ENCODE data around the gene DCAF7.

DCAF7 gene

DNA sequence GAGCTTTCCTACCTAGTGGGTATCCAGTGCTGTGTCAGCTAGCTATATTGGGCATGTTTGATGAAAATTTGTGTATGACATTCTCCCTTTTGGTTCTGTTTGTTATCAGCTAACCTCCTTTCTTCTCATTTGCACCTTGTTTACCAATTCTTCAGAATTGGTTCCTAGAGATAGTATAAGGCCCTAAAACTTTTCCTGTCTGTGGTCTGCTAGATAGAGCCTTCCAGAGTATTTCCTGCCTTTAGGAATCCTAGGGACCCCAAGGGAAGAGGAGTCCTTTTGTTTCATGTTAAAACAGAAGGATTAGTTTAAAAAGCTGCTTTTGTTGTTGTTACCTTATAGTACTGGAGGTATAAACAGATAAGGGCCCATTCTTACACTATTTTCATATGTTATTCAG, 83.5 kb downstream of the DCAF7 start:
- peaks cover 31% of the 10 kb centered on the region for H3K4me1 ChIP-seq (ENCODE audit: insufficient read depth, low read length)
- 0 out of 2 replicates have a peak, but pooled peaks cover 3% of the 10 kb centered on the region for H3K36me3 ChIP-seq (ENCODE audit: insufficient read depth, low read length)
- H3K9me3 ChIP-seq (ENCODE audit: control insufficient read depth, insufficient read depth, low read length) = no peaks in the 10 kb centered on the region
- no peak overlapping the region for H3K9ac ChIP-seq (ENCODE audit: low read depth, low read length)

DNA sequence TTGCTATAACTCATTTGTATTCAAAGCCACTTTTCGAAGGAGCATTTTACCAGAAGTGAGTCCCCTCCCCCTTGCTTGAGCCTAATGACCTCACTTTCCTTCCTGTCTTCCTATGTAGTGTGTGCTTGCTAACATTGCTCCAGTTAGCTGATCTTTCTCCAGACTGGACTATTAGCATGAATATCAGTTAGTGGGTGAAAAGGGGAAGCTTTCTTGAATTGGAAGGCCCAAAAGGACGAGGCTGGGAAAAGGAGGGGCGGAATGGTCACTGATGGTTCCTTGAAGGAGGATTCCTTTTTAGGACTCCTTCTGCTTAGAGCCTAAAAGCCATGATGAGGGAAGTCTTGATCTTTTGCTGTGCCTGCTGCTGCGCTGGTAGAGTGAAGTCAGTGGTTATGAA, 83.9 kb downstream of the DCAF7 start:
- 0 out of 2 replicates have a peak, but pooled peaks cover 3% of the 10 kb centered on the region for H3K36me3 ChIP-seq (ENCODE audit: insufficient read depth, low read length)
- H3K9ac ChIP-seq (ENCODE audit: low read depth, low read length) = no peak overlapping the region; the same call in 1 of the 2 replicates
- H3K4me1 ChIP-seq (ENCODE audit: insufficient read depth, low read length) = peaks cover 34% of the 10 kb centered on the region
- H3K9me3 ChIP-seq (ENCODE audit: control insufficient read depth, insufficient read depth, low read length) = no peaks in the 10 kb centered on the region

DNA sequence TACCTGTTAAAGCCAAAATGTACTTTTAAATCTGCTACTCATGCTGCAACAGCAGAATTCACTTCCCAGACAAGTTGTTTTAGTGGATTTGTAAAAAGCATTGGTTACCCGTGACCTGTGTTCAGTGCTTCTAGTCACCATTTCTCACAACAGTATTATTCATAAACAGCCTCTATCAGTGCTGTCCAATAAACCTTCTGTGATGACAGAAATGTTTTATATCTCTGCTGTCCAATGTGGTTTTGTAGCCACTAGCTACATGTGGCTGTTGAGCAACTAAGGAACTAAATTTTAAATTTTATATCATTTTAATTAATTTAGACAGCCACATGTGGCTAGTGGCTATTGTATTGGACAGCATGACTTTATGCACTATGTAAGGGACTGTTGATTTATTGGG, 84.5 kb downstream of the DCAF7 start:
- H3K9me3 ChIP-seq (ENCODE audit: control insufficient read depth, insufficient read depth, low read length) = no peaks in the 10 kb centered on the region
- 0 out of 2 replicates have a peak, but pooled peaks cover 3% of the 10 kb centered on the region for H3K36me3 ChIP-seq (ENCODE audit: insufficient read depth, low read length)
- no peak overlapping the region for H3K9ac ChIP-seq (ENCODE audit: low read depth, low read length)
- peaks cover 35% of the 10 kb centered on the region for H3K4me1 ChIP-seq (ENCODE audit: insufficient read depth, low read length)

DNA sequence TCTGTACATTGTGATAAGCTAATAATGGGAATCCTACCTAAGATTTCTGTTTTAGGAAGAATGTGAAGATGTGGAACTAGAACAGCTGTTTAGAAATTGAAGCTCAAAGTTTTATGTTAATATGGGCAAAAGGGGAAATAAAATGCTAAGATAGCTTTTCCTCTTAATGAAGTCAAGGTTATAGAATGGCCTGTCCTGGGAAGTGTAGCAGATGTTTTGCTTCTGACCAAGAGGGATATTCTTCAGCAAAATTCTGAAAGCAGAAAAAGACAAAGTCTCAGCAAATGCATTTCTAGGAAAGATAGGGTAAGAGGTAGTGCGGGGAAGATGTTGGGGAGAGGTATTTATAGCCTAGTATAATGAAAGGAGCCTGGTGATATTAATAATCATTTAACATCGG, 85.0 kb downstream of the DCAF7 start:
- 0 out of 2 replicates have a peak, but pooled peaks cover 3% of the 10 kb centered on the region for H3K36me3 ChIP-seq (ENCODE audit: insufficient read depth, low read length)
- H3K9me3 ChIP-seq (ENCODE audit: control insufficient read depth, insufficient read depth, low read length) = no peaks in the 10 kb centered on the region
- H3K9ac ChIP-seq (ENCODE audit: low read depth, low read length) = no peak overlapping the region
- peaks cover 35% of the 10 kb centered on the region for H3K4me1 ChIP-seq (ENCODE audit: insufficient read depth, low read length)

DNA sequence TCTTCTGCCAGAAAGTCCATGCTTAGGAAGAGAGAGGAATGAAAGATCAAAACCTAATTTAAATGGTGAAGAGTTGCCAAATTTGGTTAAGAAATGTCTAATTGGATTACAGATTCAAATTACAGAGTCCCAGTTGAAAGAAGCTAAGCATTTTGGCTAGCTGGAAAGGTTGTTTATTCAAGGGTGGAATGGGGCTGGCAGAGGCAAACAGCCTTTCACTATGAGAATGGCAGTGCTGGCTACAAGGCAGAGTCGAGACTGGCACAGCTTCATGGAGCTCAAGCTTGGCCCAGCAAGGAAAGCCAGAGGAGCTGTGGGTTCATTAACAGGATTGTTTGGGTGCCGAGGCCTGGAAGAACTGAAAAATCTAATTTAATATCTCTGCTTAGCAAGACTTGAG, 85.5 kb downstream of the DCAF7 start:
- peaks cover 35% of the 10 kb centered on the region for H3K4me1 ChIP-seq (ENCODE audit: insufficient read depth, low read length)
- 0 out of 2 replicates have a peak, but pooled peaks cover 3% of the 10 kb centered on the region for H3K36me3 ChIP-seq (ENCODE audit: insufficient read depth, low read length)
- H3K9ac ChIP-seq (ENCODE audit: low read depth, low read length) = no peak overlapping the region
- no peaks in the 10 kb centered on the region for H3K9me3 ChIP-seq (ENCODE audit: control insufficient read depth, insufficient read depth, low read length)

DNA sequence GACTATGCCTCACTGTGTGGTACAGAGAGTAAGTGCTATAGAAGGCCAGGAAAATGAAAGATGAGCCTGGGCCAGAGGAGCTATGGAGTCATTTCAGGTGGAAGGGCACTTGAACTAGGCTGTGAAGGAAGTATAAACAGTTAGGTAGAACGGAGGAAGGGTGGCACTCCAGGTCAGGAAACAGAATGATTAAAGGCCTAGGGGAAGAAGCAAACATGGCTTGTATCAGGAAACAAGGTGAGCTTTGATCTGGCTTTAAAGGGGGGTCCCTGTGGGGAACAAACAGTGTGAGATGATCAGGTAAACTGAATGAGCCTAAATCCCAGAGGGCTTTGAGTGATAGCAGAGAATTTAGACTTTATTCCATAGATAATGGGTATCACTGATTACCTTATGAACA, 88.8 kb downstream of the DCAF7 start:
- Histone ChIP-seq H3K9me3 (ENCODE audit: control insufficient read depth, insufficient read depth, low read length) (no peaks in the 10 kb centered on the region), H3K36me3 (ENCODE audit: insufficient read depth, low read length) (0 out of 2 replicates have a peak, but pooled peaks cover 3% of the 10 kb centered on the region), H3K9ac (ENCODE audit: low read depth, low read length) (no peak overlapping the region), H3K4me1 (ENCODE audit: insufficient read depth, low read length) (peaks cover 10% of the 10 kb centered on the region)

DNA sequence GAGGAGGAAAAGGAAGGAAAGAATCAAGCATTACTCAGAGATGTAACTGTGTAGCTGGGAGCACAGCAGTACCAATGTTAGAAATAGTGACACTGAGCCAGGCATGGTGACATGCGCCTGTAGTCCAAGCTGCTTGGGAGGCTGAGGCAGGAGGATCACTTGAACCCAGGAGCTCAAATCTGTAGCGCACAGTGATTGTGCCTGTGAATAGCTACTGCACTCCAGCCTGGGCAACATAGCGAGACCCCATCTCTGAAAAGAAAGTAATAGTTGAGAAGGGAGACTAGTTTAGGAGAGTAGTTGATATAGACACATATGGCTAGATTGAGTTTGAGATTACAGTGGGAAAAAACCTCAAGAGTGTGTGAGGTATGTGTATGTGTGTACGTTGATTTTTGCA, 89.8 kb downstream of the DCAF7 start:
- Histone ChIP-seq H3K4me1 (ENCODE audit: insufficient read depth, low read length) (peaks cover 3% of the 10 kb centered on the region; the same call in 1 of the 2 replicates), H3K36me3 (ENCODE audit: insufficient read depth, low read length) (0 out of 2 replicates have a peak, but pooled peaks cover 3% of the 10 kb centered on the region), H3K9me3 (ENCODE audit: control insufficient read depth, insufficient read depth, low read length) (no peaks in the 10 kb centered on the region), H3K9ac (ENCODE audit: low read depth, low read length) (no peak overlapping the region)

DNA sequence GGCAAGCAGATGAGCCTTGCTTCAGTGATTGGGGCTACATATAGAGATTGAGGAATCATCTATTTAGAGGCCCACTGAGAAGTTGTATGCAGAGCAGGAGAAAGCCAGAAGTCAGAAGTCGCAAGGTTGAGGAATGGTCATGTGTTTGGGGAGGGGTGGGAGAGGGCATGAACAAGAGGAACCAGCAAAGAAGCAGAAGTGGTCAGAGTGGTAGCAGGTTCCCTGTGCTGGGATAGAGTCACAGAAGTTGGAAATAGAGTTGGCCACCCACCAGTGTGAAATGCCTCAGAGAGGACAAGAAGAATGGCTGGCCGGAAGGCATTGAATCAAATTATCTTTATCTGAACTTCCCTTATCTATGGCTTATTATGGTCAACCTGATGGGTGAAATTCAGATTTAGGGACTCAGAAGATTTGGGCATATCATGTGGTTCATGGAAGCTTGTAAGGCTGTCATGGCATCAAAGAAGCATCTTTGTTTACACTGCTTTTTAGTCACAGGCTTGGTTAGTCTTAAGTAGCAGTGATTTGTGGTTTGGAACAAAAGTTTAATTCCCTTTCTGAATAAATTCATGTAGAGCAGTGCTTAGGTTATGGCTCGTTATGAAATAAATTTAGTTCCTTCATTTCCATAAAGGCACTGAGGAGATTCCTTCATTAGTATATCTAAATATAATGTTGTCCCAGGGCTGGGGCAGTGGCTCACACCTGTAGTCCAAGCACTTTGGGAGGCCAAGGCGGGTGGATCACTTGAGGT, 91.6 kb downstream of the DCAF7 start:
- no peak overlapping the region for H3K9ac ChIP-seq (ENCODE audit: low read depth, low read length)
- no peaks in the 10 kb centered on the region for H3K9me3 ChIP-seq (ENCODE audit: control insufficient read depth, insufficient read depth, low read length)

More for the DNA sequence above, 91.6 kb downstream of the DCAF7 start:
- H3K36me3 ChIP-seq (ENCODE audit: insufficient read depth, low read length) = no peaks in the 10 kb centered on the region
- peaks cover 6% of the 10 kb centered on the region for H3K4me1 ChIP-seq (ENCODE audit: insufficient read depth, low read length)

Measured in ES-I3 (cell line).